ENCODE results near the gene MUTYH.
"Not testable (repeated sequence)": the region's sequence is repeated elsewhere in the genome, so short reads cannot be mapped to it uniquely, and the experiment has no call there.

MUTYH gene

GRCh38 chr1:45317166-45317565, 23.1 kb downstream of the MUTYH start:
- DNase-seq: no peak

- no peak for DNase-seq
Measured at GRCh38 chr1:45314266-45314665, 26.0 kb downstream of the MUTYH start.

GRCh38 chr1:45306905-45307304, 33.3 kb downstream of the MUTYH start:
- no peak for DNase-seq

GRCh38 chr1:45306319-45306718, 33.9 kb downstream of the MUTYH start:
- no peak for DNase-seq

GRCh38 chr1:45305231-45305630, 35.0 kb downstream of the MUTYH start:
- no peak for DNase-seq

GRCh38 chr1:45304311-45305081, 35.7 kb downstream of the MUTYH start:
- no peak for DNase-seq

GRCh38 chr1:45303520-45304310, 36.5 kb downstream of the MUTYH start:
- peak; percentile 92 for DNase-seq

GRCh38 chr1:45302505-45303150, 37.6 kb downstream of the MUTYH start:
- no peak for DNase-seq

- DNase-seq: no peak
Measured at GRCh38 chr1:45300669-45300997, 39.6 kb downstream of the MUTYH start.

GRCh38 chr1:45299981-45300668, 40.1 kb downstream of the MUTYH start:
- DNase-seq: no peak

- no peak for DNase-seq
Measured at GRCh38 chr1:45299296-45299695, 40.9 kb downstream of the MUTYH start.

- DNase-seq: no peak
Measured at GRCh38 chr1:45297666-45298356, 42.4 kb downstream of the MUTYH start.

GRCh38 chr1:45291716-45292115, 48.5 kb downstream of the MUTYH start:
- DNase-seq: no peak

GRCh38 chr1:45291002-45291401, 49.2 kb downstream of the MUTYH start:
- not testable (repeated sequence) for DNase-seq

- not testable (repeated sequence) for DNase-seq
Measured at GRCh38 chr1:45286521-45286920, 53.7 kb downstream of the MUTYH start.

- DNase-seq: not testable (repeated sequence)
Measured at GRCh38 chr1:45284858-45285257, 55.4 kb downstream of the MUTYH start.

- no peak for DNase-seq
Measured at GRCh38 chr1:45282351-45282750, 57.9 kb downstream of the MUTYH start.
